ENCODE results near the gene TMEM117.

Gene TMEM117

GRCh38 chr12:44387581-44387980 lies 551.7 kb downstream of the TMEM117 start:
- TF ChIP-seq CTCF (IDR thresholded peaks at IDR 0.05; ENCODE audit: extremely low read depth, missing control alignments), result no peak
- no peak for DNase-seq (ENCODE audit: low spot score)

GRCh38 chr12:44389038-44389437 lies 553.2 kb downstream of the TMEM117 start:
- no peak for DNase-seq (ENCODE audit: low spot score)
- TF ChIP-seq CTCF (IDR thresholded peaks at IDR 0.05; ENCODE audit: extremely low read depth, missing control alignments), result no peak

- no peak for TF ChIP-seq CTCF (IDR thresholded peaks at IDR 0.05; ENCODE audit: extremely low read depth, missing control alignments)
- DNase-seq (ENCODE audit: low spot score), result no peak
Measured at GRCh38 chr12:44389896-44390295, 554.0 kb downstream of the TMEM117 start.

- no peak for TF ChIP-seq CTCF (IDR thresholded peaks at IDR 0.05; ENCODE audit: extremely low read depth, missing control alignments)
- DNase-seq (ENCODE audit: low spot score), result no peak
Measured at GRCh38 chr12:44397631-44398030, 561.8 kb downstream of the TMEM117 start.

- TF ChIP-seq CTCF (IDR thresholded peaks at IDR 0.05; ENCODE audit: extremely low read depth, missing control alignments), result no peak
- DNase-seq (ENCODE audit: low spot score), result no peak
Measured at GRCh38 chr12:44403185-44403584, 567.3 kb downstream of the TMEM117 start.

- DNase-seq (ENCODE audit: low spot score), result no peak
- TF ChIP-seq CTCF (IDR thresholded peaks at IDR 0.05; ENCODE audit: extremely low read depth, missing control alignments), result no peak
Measured at GRCh38 chr12:44405297-44405696, 569.4 kb downstream of the TMEM117 start.

GRCh38 chr12:44422559-44422958 lies 586.7 kb downstream of the TMEM117 start:
- no peak for DNase-seq (ENCODE audit: low spot score)
- TF ChIP-seq CTCF (IDR thresholded peaks at IDR 0.05; ENCODE audit: extremely low read depth, missing control alignments), result no peak
